Tibial nerve (tissue), 4 donors: Measurements from ENCODE around the gene LNP1.

ENCODE experiments used
- CTCF ChIP-seq, 5 experiments: fragments of 200-600 bp in 3 of 5; fragments of 450-650 bp in 2 of 5; sonication (generic) in 3 of 5; IDR thresholded peaks; one replicate each; pipeline ENCODE4 v1.5.1; 2016 to 2019; ENCODE audit warnings: antibody characterized with exemption in 5 of 5, mild to moderate bottlenecking in 3 of 5, moderate library complexity in 2 of 5
- EP300 ChIP-seq, 2 donors: sonication (generic); formaldehyde crosslinking; IDR thresholded peaks; one replicate each; pipeline ENCODE4 v1.6.1; 2017; ENCODE audit warnings: antibody characterized with exemption in 2 of 2, mild to moderate bottlenecking in 1 of 2
- POLR2A ChIP-seq, 2 donors: fragments of 450-650 bp; IDR thresholded peaks; one replicate each; pipeline ENCODE4 v1.6.1; 2017; ENCODE audit warnings: antibody characterized with exemption in 2 of 2, mild to moderate bottlenecking in 2 of 2, moderate library complexity in 2 of 2

- TF ChIP-seq CTCF (IDR thresholded peaks at IDR 0.05) (no peak), EP300 (IDR thresholded peaks at IDR 0.05) (no peak), POLR2A (IDR thresholded peaks at IDR 0.05) (no peak)
Observed at GRCh38 chr3:100471444-100471843, 70.1 kb downstream of the LNP1 start.
